Activated CD4-positive, alpha-beta T cell treated with anti-CD3 and anti-CD28 coated beads, Interleukin-2, amount 10 ng/mL, durations not matched to agents 24 days and 14 days (primary cell): ENCODE results near the gene COL6A1. TPM values are rescaled to one million over a fixed set of nuclear protein-coding genes. Genes with fewer than 3 reads are reported as not detected.
"Not testable (repeated sequence)": the region's sequence is repeated elsewhere in the genome, so short reads cannot be mapped to it uniquely, and the experiment has no call there.

Source experiments
- DNase-seq: peaks from one replicate; pipeline ENCODE4 v3.0.0; 2022
- H3K27ac Mint-ChIP-seq: one replicate; pipeline ENCODE4 v1.8.0; 2022; ENCODE audit warnings: mild to moderate bottlenecking, mixed read lengths
- H3K27me3 Mint-ChIP-seq: one replicate; pipeline ENCODE4 v1.8.0; 2022; ENCODE audit warnings: mixed read lengths
- H3K36me3 Mint-ChIP-seq: one replicate; pipeline ENCODE4 v1.8.0; 2022; ENCODE audit warnings: low read depth, mild to moderate bottlenecking, mixed read lengths
- H3K4me1 Mint-ChIP-seq: one replicate; pipeline ENCODE4 v1.8.0; 2021; ENCODE audit warnings: mixed read lengths
- H3K4me3 Mint-ChIP-seq: one replicate; pipeline ENCODE4 v1.8.0; 2022; ENCODE audit warnings: mild to moderate bottlenecking, moderate library complexity, mixed read lengths
- H3K9me3 Mint-ChIP-seq: one replicate; pipeline ENCODE4 v1.8.0; 2021; ENCODE audit warnings: mixed read lengths
- intact Hi-C: fragments of 100-400 bp; cut with micrococcal nuclease; formaldehyde crosslinking; loops from one replicate; pipeline ENCODE4 v1.15.1; 2023
- total RNA-seq: library from RNA; stranded (reverse); gene quantifications from 2 replicates; pipeline ENCODE4 v1.2.3, GENCODE V29; 2022

The COL6A1 gene
- total RNA-seq, 1 donor from 2014 or later = 0.40 TPM

GRCh38 chr21:46002841-46003574 lies 21.4 kb downstream of the COL6A1 start:
- peaks cover 4% of the 10 kb centered on the region for H3K9me3 Mint-ChIP-seq
- intact Hi-C loops = no loop called here
- H3K27ac Mint-ChIP-seq = no peak overlapping the region
- no peak for DNase-seq
- no peaks in the 10 kb centered on the region for H3K36me3 Mint-ChIP-seq
- H3K4me1 Mint-ChIP-seq = no peaks in the 10 kb centered on the region
- no peaks in the 10 kb centered on the region for H3K27me3 Mint-ChIP-seq
- H3K4me3 Mint-ChIP-seq = no peak overlapping the region

DNA sequence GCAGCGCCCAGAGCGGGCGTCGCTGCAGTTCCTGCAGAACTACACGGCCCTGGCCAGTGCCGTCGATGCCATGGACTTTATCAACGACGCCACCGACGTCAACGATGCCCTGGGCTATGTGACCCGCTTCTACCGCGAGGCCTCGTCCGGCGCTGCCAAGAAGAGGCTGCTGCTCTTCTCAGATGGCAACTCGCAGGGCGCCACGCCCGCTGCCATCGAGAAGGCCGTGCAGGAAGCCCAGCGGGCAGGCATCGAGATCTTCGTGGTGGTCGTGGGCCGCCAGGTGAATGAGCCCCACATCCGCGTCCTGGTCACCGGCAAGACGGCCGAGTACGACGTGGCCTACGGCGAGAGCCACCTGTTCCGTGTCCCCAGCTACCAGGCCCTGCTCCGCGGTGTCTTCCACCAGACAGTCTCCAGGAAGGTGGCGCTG lies 22.0 kb downstream of the COL6A1 start:
- Mint-ChIP-seq H3K27me3 (no peaks in the 10 kb centered on the region), H3K27ac (no peak overlapping the region), H3K36me3 (peaks cover 2% of the 10 kb centered on the region), H3K4me3 (no peak overlapping the region), H3K4me1 (no peaks in the 10 kb centered on the region), H3K9me3 (peaks cover 8% of the 10 kb centered on the region)
- intact Hi-C loops = no loop called here
- DNase-seq = no peak

DNA sequence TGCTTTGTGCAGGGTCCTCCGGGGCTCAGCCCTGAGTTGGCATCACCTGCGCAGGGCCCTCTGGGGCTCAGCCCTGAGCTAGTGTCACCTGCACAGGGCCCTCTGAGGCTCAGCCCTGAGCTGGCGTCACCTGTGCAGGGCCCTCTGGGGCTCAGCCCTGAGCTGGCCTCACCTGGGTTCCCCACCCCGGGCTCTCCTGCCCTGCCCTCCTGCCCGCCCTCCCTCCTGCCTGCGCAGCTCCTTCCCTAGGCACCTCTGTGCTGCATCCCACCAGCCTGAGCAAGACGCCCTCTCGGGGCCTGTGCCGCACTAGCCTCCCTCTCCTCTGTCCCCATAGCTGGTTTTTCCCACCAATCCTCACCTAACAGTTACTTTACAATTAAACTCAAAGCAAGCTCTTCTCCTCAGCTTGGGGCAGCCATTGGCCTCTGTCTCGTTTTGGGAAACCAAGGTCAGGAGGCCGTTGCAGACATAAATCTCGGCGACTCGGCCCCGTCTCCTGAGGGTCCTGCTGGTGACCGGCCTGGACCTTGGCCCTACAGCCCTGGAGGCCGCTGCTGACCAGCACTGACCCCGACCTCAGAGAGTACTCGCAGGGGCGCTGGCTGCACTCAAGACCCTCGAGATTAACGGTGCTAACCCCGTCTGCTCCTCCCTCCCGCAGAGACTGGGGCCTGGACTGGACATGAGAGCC lies 22.7 kb downstream of the COL6A1 start:
- DNase-seq = no peak
- H3K36me3 Mint-ChIP-seq = peaks cover 2% of the 10 kb centered on the region
- no peaks in the 10 kb centered on the region for H3K27me3 Mint-ChIP-seq
- intact Hi-C loops = no loop called here
- no peak overlapping the region for H3K27ac Mint-ChIP-seq
- no peak overlapping the region for H3K4me3 Mint-ChIP-seq
- peaks cover 8% of the 10 kb centered on the region for H3K9me3 Mint-ChIP-seq
- no peaks in the 10 kb centered on the region for H3K4me1 Mint-ChIP-seq

GRCh38 chr21:46005081-46005480 lies 23.5 kb downstream of the COL6A1 start:
- peaks cover 12% of the 10 kb centered on the region for H3K9me3 Mint-ChIP-seq
- H3K36me3 Mint-ChIP-seq = peaks cover 4% of the 10 kb centered on the region
- no peak overlapping the region for H3K4me3 Mint-ChIP-seq
- H3K27ac Mint-ChIP-seq = no peak overlapping the region
- no peaks in the 10 kb centered on the region for H3K4me1 Mint-ChIP-seq
- no peak for DNase-seq
- intact Hi-C loops = no loop called here
- no peaks in the 10 kb centered on the region for H3K27me3 Mint-ChIP-seq

DNA sequence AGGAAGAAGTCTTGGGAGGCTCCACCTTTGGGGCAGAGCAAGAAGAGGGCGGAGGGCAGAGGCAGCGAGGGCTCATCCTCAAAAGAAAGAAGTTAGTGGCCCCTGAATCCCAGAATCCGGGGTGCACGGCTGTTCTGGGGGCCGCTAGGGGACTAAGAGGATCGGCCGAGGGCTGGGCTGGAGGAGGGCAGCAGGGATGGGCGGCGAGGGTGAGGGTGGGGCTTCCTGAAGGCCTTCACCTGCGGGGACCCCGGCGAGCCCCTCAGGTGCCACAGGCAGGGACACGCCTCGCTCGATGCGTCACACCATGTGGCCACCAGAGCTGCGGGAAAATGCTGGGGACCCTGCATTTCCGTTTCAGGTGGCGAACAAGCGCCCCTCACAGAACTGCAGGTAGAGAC lies 23.9 kb downstream of the COL6A1 start:
- Mint-ChIP-seq H3K9me3 (peaks cover 12% of the 10 kb centered on the region), H3K4me1 (no peaks in the 10 kb centered on the region), H3K4me3 (no peak overlapping the region), H3K27ac (no peak overlapping the region), H3K36me3 (peaks cover 4% of the 10 kb centered on the region), H3K27me3 (no peaks in the 10 kb centered on the region)
- DNase-seq = no peak
- intact Hi-C loops = no loop called here

GRCh38 chr21:46005894-46006546 lies 24.4 kb downstream of the COL6A1 start:
- H3K4me3 Mint-ChIP-seq, intact Hi-C loops, H3K4me1 Mint-ChIP-seq, DNase-seq, H3K27me3 Mint-ChIP-seq, H3K27ac Mint-ChIP-seq, H3K36me3 Mint-ChIP-seq: not testable (repeated sequence)
- H3K9me3 Mint-ChIP-seq = peaks cover 12% of the 10 kb centered on the region

GRCh38 chr21:46006547-46007491 lies 25.2 kb downstream of the COL6A1 start:
- H3K27me3 Mint-ChIP-seq = no peaks in the 10 kb centered on the region
- H3K9me3 Mint-ChIP-seq = peaks cover 12% of the 10 kb centered on the region
- DNase-seq = no peak
- no peaks in the 10 kb centered on the region for H3K4me1 Mint-ChIP-seq
- intact Hi-C loops = no loop called here
- no peak overlapping the region for H3K4me3 Mint-ChIP-seq
- H3K36me3 Mint-ChIP-seq = peaks cover 4% of the 10 kb centered on the region
- no peak overlapping the region for H3K27ac Mint-ChIP-seq

DNA sequence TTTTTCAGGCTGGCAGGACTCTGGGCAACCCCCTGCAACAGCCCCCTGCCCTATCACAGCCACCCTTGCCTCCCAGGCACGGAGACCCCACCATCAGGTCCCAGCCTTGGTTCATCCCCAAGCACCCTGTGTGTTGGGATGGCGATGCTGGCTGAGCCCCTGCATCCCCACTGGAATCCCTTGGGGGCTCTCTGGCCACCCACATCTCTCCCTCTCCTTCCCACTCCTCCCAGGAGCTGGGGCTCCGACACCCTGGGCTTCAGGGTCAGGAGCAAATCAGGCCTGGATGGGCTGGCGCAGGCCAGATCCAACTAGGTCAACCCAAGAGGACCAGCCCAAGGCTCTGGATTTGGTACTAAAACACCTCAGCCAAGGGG lies 25.9 kb downstream of the COL6A1 start:
- no peak overlapping the region for H3K4me3 Mint-ChIP-seq
- no peaks in the 10 kb centered on the region for H3K27me3 Mint-ChIP-seq
- peaks cover 4% of the 10 kb centered on the region for H3K36me3 Mint-ChIP-seq
- peaks cover 12% of the 10 kb centered on the region for H3K9me3 Mint-ChIP-seq
- intact Hi-C loops = no loop called here
- H3K4me1 Mint-ChIP-seq = no peaks in the 10 kb centered on the region
- DNase-seq = no peak
- H3K27ac Mint-ChIP-seq = no peak overlapping the region

GRCh38 chr21:46008893-46009621 lies 27.5 kb downstream of the COL6A1 start:
- no peak overlapping the region for H3K27ac Mint-ChIP-seq
- peaks cover 12% of the 10 kb centered on the region for H3K27me3 Mint-ChIP-seq
- no peak for DNase-seq
- H3K36me3 Mint-ChIP-seq = peaks cover 4% of the 10 kb centered on the region
- intact Hi-C loops = no loop called here
- H3K9me3 Mint-ChIP-seq = peaks cover 12% of the 10 kb centered on the region
- H3K4me1 Mint-ChIP-seq = no peaks in the 10 kb centered on the region
- H3K4me3 Mint-ChIP-seq = no peak overlapping the region

- Mint-ChIP-seq H3K4me3 (no peak overlapping the region), H3K27me3 (peaks cover 18% of the 10 kb centered on the region), H3K36me3 (peaks cover 4% of the 10 kb centered on the region), H3K27ac (no peak overlapping the region), H3K9me3 (peaks cover 10% of the 10 kb centered on the region), H3K4me1 (no peaks in the 10 kb centered on the region)
- no peak for DNase-seq
- intact Hi-C loops = no loop called here
These were observed 28.6 kb downstream of the COL6A1 start for GRCh38 chr21:46009951-46010705.

DNA sequence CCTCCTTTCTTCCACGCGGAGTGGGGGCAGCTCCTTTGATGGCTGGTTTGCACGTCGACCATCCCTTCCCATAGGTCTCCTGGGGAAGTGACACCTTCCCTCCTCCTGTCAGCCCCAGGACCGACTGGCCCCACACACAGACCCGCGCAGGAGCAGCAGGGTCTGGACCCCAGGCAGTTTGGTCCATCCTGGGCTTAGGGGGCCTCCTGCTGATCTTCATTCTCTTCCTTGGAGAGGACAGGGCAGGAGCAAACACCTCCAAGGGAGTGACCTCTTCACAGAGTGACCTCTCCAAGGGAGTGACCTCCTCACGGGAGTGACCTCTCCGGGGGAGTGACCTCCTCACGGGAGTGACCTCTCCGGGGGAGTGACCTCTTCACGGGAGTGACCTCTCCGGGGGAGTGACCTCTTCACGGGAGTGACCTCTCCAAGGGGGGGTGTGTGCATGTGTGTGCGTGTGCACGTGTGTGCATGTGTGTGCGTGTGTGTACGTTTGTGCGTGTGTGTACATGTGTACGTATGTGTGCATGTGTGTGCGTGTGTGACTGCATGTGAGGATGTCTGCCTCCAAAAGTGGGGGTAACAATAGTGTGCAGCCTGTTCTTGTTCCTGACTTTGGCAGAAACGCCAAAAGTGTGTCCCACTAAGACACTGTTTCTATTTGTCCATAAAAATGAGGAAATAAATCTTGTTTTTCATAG lies 29.8 kb downstream of the COL6A1 start:
- Mint-ChIP-seq H3K4me3 (no peak overlapping the region), H3K36me3 (peaks cover 4% of the 10 kb centered on the region), H3K9me3 (peaks cover 8% of the 10 kb centered on the region), H3K4me1 (no peaks in the 10 kb centered on the region), H3K27me3 (peaks cover 24% of the 10 kb centered on the region), H3K27ac (no peak overlapping the region)
- intact Hi-C loops = no loop called here
- no peak for DNase-seq

- no peak for DNase-seq
- Mint-ChIP-seq H3K9me3 (peaks cover 8% of the 10 kb centered on the region), H3K27ac (no peak overlapping the region), H3K4me3 (no peak overlapping the region), H3K4me1 (no peaks in the 10 kb centered on the region), H3K27me3 (peaks cover 28% of the 10 kb centered on the region), H3K36me3 (peaks cover 4% of the 10 kb centered on the region)
- intact Hi-C loops = no loop called here
These were observed 30.6 kb downstream of the COL6A1 start for GRCh38 chr21:46012154-46012553.
